Ishikawa (cell line): ENCODE measurements around the gene MYO1B.

ENCODE experiments used
- CEBPB ChIP-seq: IDR thresholded peaks from 2 replicates; pipeline ENCODE4 v1.6.1; 2012
- CREB1 ChIP-seq: IDR thresholded peaks from 2 replicates; pipeline ENCODE4 v1.6.1; 2012; ENCODE audit warnings: low read depth
- EP300 ChIP-seq: IDR thresholded peaks from 2 replicates; pipeline ENCODE4 v1.6.1; 2012; ENCODE audit warnings: borderline replicate concordance
- MAX ChIP-seq: IDR thresholded peaks from 2 replicates; pipeline ENCODE4 v1.6.1; 2012
- NFIC ChIP-seq: IDR thresholded peaks from 2 replicates; pipeline ENCODE4 v1.6.1; 2012
- RAD21 ChIP-seq: IDR thresholded peaks from 2 replicates; pipeline ENCODE4 v1.6.1; 2012; ENCODE audit warnings: low read depth
- REST ChIP-seq: IDR thresholded peaks from 2 replicates; pipeline ENCODE4 v1.6.1; 2012; ENCODE audit warnings: low read depth, mild to moderate bottlenecking
- TAF1 ChIP-seq: IDR thresholded peaks from 2 replicates; pipeline ENCODE4 v1.6.1; 2012; ENCODE audit warnings: low read depth, mild to moderate bottlenecking
- TCF12 ChIP-seq: IDR thresholded peaks from 2 replicates; pipeline ENCODE4 v1.6.1; 2012; ENCODE audit warnings: low read depth
- TEAD4 ChIP-seq: IDR thresholded peaks from 2 replicates; pipeline ENCODE4 v1.6.1; 2012
- YY1 ChIP-seq: IDR thresholded peaks from 2 replicates; pipeline ENCODE4 v1.6.1; 2012; ENCODE audit warnings: low read depth
- ZBTB7A ChIP-seq: IDR thresholded peaks from 2 replicates; pipeline ENCODE4 v1.6.1; 2012; ENCODE audit warnings: low read depth

GRCh38 chr2:191202209-191202721 lies 42.9 kb upstream of the MYO1B start:
- TF ChIP-seq NFIC: no peak
- TF ChIP-seq YY1: no peak
- no peak for TF ChIP-seq TEAD4
- no peak for TF ChIP-seq MAX
- no peak for TF ChIP-seq EP300
- TF ChIP-seq REST: no peak
- no peak for TF ChIP-seq RAD21
- TF ChIP-seq TAF1: no peak
- TF ChIP-seq CEBPB: no peak
- no peak for TF ChIP-seq CREB1
- no peak for TF ChIP-seq TCF12
- no peak for TF ChIP-seq ZBTB7A
